Activated CD4-positive, alpha-beta T cell treated with anti-CD3 and anti-CD28 coated beads for 1 hour (primary cell): Measurements from ENCODE around the gene SLC25A44.

Experiments used
- DNase-seq: peaks from one replicate; pipeline ENCODE4 v3.0.0-alpha.2; 2020

The SLC25A44 gene

GRCh38 chr1:156193488-156194299, at the start of gene SLC25A44:
Gene SLC25A44 (plus strand): TSS chr1:156194104. CDS start chr1:156199848, 5,744 bp downstream.
- DNase-seq, result peak; percentile 95

GRCh38 chr1:156144742-156145141, 49.2 kb upstream of the SLC25A44 start:
- no peak for DNase-seq

DNA sequence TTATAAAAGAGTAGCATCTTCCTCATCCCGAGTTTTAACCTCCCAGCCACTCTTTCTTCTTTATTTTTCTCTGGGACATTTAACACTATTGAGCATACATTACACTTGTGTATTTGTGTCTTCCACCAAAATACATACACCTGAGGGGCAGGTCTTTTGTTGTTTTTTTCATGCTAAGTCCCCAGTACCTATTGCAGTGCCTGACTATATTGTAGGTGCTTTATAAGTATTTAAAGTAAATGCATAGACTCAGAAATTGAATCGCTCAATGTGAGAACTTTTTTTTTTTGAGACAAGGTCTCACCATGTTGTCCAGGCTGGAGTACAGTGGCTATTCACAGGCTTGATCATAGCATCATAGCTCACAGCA, 48.3 kb upstream of the SLC25A44 start:
- no peak for DNase-seq

- DNase-seq, result no peak
Observed at GRCh38 chr1:156146020-156146768, 47.7 kb upstream of the SLC25A44 start.

DNA sequence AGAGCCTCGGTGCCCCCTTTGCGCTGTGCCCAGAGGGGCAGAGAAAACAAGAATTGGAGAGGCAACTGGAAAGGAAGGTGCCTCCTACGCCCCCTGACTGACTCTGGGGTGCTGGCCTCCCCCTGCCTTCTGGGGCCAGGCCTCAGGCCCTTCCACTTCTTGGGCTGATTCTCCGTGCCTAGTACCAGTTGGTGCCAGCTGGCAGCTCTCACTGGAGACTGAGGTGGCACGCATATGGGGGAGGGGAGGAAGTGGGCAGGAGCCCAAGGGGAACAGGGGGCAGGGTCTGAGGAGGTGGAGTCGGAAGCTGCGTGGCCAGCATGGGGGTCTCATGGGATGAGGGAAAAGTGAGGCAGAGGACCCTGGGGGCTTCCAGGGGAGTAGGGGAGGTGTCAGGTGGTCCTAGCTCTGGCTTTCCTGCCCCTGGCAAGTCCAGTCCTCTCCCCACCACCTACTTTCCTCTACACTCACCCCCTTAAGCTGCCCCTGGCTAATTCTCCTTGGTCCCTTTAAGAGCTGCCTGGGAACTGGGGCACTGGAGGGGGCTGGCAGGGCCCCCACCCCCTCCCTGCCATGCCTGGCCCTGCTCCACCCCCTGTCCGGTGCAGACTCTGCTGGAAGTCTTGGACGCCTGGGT, 47.0 kb upstream of the SLC25A44 start:
- DNase-seq, result no peak

GRCh38 chr1:156148216-156148615, 45.7 kb upstream of the SLC25A44 start:
- DNase-seq, result no peak

GRCh38 chr1:156149374-156150332, 44.3 kb upstream of the SLC25A44 start:
- DNase-seq, result no peak

DNA sequence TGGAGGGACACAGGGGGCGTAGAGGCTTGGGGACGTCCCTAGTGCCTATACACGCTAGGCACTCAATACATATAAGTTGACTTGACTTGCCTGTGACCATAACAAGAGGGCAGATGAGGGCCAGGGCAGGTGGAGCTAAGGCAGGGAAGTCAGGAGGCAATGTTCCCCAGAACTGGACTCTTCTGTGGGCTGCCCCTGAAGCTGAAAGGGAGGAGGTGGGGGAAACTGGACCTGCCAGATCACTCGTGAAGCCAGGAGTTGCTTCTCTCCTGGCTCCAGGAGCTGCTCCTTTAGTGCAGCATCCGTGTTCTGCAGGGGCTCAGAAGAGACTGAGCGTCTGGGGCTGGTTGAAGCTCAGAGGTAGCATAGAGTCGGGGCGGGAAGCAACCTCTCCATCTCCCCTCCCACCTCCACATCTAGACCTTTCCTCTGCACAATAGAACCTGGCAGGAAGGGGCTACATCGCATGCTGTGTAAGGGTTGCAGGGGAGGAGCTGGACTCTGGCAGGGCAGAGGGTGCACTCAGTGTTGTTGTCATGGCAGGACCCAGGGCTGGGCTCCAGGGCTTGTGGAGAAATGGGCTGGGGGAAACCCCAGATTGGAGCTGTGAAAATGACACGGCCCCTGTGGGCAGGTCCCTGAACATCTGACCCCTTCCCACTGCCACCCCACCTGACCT, 43.4 kb upstream of the SLC25A44 start:
- DNase-seq, result no peak

GRCh38 chr1:156151093-156151688, 42.7 kb upstream of the SLC25A44 start:
- no peak for DNase-seq

DNA sequence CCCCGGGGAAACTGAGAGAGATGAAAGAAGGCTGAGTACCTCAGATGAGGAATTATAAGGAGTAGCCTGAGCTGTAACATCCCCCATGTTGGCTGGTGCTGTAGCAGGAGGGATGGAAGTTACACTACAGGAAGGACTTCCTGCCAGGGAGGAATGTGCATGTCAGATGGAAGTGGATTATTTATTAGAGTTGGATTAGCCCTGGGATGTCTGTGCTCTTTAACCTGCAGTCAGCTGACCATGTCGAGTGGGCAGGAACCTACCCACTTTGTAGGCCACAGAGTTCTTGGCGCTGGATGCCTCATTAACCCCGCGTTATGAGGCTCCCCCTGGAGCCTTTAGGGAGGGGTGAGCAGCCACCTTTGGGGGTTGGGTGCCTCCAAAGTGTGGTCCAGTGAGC, 41.3 kb upstream of the SLC25A44 start:
- no peak for DNase-seq

DNA sequence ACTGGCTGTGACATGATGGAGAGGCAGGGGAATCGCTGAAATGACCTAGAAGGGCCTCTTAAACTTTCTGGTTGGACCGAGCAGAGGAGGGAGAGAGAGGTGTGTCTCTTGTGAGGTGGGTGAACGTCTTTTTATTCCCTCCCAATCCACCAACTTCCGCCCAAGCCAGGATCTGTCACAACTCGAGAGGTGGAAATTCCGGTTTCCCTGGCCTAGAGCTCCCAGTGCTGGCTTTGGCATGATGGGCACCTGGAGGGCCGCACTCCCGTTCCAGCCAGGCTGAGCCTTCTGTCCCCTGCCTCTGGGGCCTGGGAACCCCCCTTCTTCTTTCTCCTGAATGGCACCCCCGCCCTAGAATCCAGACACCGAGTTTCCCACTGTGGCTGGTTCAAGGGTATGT, 40.5 kb upstream of the SLC25A44 start, which contains the start of gene SEMA4A:
Gene SEMA4A (plus strand): TSS at position 224 of the 400 bp plus-strand sequence. CDS start 994 bp downstream, outside the sequence.
- DNase-seq, result no peak

DNA sequence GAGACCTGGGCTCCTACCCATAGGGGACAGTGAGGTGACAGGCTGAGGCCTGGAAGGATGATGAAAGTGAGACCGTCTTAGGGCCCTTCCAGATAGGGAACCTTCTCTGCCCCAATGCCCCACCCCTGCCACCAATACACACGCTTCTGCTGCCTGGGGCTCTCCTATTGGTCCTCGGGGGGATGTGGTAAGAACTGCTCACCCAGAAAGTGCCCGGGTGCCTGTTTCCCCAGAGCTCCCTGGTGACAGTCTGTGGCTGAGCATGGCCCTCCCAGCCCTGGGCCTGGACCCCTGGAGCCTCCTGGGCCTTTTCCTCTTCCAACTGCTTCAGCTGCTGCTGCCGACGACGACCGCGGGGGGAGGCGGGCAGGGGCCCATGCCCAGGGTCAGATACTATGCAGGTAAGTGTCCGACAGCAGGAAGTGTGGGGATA, 39.6 kb upstream of the SLC25A44 start:
- DNase-seq, result no peak

DNA sequence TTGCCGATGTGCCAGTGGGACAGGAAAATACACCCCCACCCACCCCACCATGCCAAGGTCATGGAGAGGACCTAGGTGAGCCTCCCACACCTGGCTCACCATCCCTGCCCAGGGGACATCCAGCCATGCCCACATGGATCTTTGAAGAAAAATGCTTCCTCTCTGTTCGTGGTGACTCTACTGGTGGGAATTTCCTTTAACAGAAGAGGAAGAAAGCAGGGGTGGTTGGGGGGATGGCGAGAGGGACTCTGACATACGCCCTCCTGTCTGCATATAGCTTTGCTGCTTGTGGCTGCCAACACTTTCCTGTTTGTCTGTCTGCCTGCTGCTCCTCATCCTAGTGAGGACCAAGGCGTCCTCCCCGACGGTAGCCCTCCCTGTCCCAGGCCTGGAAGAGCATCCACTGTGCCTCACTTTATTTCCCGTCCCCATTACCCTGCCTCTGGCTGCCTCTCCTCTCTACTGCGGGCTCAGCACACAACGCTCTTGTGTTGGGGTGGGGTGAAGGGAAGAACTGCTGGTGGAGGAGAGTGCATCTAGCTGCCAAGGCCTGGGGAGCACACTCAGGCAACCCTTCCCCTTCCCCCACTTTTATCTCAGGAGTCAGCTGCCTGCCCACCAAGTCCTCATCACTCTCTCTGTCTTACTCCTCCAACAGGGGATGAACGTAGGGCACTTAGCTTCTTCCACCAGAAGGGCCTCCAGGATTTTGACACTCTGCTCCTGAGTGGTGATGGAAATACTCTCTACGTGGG, 38.0 kb upstream of the SLC25A44 start:
- no peak for DNase-seq

DNA sequence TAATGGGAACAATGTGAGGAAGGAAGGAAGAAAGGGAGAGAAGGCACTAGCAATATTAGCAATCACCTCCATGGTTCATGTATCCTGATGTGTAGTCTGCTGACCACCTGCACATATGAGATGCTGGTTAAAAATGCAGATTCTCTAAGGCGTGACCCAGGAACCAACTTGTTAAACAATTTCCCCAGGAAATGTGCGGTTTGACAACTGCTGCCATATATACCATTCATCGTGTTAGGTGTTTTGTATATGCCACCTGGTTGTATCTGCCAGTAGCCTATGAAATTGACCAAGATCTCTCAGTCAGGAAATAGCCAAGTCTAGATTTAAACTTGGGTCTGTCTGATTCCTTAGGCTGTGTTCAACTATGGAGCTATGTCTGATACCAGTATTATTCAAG, 36.4 kb upstream of the SLC25A44 start:
- DNase-seq, result no peak

- DNase-seq, result no peak
Observed at GRCh38 chr1:156157966-156158365, 35.9 kb upstream of the SLC25A44 start.

DNA sequence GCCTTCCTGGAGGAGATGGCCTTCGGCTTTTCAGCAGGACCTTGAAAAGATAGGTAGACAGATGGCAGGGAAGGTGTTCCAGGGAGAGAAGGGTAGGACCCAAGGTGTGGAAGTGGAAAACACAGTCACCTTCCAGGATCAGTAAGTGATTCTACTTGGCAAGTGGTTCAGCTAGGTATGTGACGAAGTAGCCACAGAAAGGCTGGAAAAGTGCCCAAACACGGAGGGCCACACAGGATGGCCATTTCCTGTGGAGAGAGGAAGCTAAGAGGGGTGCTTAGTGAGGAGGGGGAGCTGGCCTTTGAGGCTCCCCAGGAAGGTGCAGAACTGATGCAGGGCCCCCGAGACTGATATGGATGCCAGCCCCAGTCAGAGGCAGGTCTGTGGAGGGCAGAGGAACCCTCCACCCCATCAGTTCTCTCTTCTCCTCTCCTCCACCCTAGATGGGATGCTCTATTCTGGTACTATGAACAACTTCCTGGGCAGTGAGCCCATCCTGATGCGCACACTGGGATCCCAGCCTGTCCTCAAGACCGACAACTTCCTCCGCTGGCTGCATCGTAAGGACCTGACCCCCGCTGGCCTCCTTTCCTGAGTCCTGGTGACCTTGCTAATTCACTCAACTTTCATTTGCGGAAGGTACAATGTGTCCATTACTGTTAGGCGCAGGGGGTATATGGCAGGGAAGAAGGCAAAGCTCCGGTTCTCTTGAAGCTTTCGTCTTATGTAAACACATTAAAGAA, 33.7 kb upstream of the SLC25A44 start:
- no peak for DNase-seq

DNA sequence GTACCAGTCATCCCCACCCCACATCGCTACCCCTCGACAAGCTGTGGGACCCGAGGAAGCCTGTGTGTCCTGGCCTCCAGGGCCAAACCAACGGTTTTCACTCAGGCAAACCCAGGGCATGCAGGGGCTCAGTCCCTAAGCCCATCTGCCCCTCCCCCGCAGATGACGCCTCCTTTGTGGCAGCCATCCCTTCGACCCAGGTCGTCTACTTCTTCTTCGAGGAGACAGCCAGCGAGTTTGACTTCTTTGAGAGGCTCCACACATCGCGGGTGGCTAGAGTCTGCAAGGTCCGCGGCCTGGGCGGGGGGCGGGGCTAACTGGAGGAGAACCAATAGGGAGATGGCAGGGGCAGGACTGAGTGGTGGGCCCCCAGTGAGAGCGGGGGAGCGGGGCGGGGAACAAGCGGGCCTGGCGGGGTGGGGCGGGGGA, 33.1 kb upstream of the SLC25A44 start:
- peak; percentile 34 for DNase-seq

- no peak for DNase-seq
Observed at GRCh38 chr1:156162430-156163037, 31.4 kb upstream of the SLC25A44 start.

DNA sequence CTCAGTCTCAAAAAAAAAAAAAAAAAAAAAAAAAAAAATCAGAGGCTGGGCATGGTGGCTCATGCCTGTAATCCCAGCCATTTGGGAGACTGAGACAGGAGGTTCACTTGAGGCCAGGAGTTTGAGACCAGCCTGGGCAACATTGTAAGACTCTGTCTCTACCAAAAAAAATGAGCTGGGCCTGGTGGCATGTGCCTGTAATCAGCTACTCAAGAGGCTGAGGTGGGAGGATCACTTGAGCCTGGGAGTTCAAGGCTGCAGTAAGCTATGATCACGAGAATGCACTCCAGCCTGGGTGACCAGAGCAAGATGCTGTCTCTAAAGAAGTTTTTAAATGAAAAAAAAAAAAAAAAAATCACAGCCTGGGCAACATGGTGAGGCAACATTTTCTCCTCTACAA, 30.2 kb upstream of the SLC25A44 start:
- DNase-seq, result no peak
